Neuronal stem cell (in vitro differentiated cells): ENCODE results near the gene PICK1.
A peak's percentile ranks its signal among the peaks of the same experiment; 100 is the strongest.

ENCODE experiments used
- DNase-seq: peaks from one replicate; pipeline ENCODE4 v3.0.0-alpha.2; 2013; ENCODE audit warnings: low spot score
- H2AFZ ChIP-seq: one replicate; pipeline ENCODE4 v1.6.1; 2013; ENCODE audit warnings: mild to moderate bottlenecking, low read length, inconsistent platforms
- H2AK5ac ChIP-seq: 2 replicates; pipeline ENCODE4 v1.6.1; 2013; ENCODE audit warnings: low read depth, mild to moderate bottlenecking, inconsistent platforms, low read length, moderate library complexity, mixed read lengths
- H2BK120ac ChIP-seq: 2 replicates; pipeline ENCODE4 v1.6.1; 2013; ENCODE audit warnings: low read depth, mild to moderate bottlenecking, inconsistent platforms, low read length, moderate library complexity, mixed read lengths
- H2BK12ac ChIP-seq: one replicate; pipeline ENCODE4 v1.6.1; 2013; ENCODE audit warnings: low read length, inconsistent platforms
- H2BK15ac ChIP-seq: 2 replicates; pipeline ENCODE4 v1.6.1; 2013; ENCODE audit warnings: mild to moderate bottlenecking, low read length, inconsistent platforms, mixed read lengths
- H2BK5ac ChIP-seq: one replicate; pipeline ENCODE4 v1.6.1; 2013; ENCODE audit warnings: inconsistent platforms, mild to moderate bottlenecking, low read length, moderate library complexity
- H3K14ac ChIP-seq: one replicate; pipeline ENCODE4 v1.6.1; 2013; ENCODE audit warnings: low read length, inconsistent platforms
- H3K18ac ChIP-seq: 2 replicates; pipeline ENCODE4 v1.6.1; 2013; ENCODE audit warnings: low read length, inconsistent platforms
- H3K23ac ChIP-seq: 2 replicates; pipeline ENCODE4 v1.6.1; 2013; ENCODE audit warnings: low read depth, mild to moderate bottlenecking, mixed read lengths, low read length, inconsistent platforms; ENCODE audit not compliant: poor library complexity
- H3K27ac ChIP-seq: replicated peaks from 3 replicates; pipeline ENCODE4 v1.5.1; 2013; ENCODE audit warnings: low read length, inconsistent platforms
- H3K27me3 ChIP-seq, 3 experiments: 2 replicates each; pipeline ENCODE4 v1.6.1; 2013; ENCODE audit warnings: low read length in 3 of 3, mild to moderate bottlenecking in 2 of 3, inconsistent platforms in 1 of 3, low read depth in 1 of 3, mixed read lengths in 1 of 3, moderate library complexity in 1 of 3; ENCODE audit not compliant: control insufficient read depth in 3 of 3, insufficient read depth in 3 of 3
- H3K36me3 ChIP-seq, 2 donors: replicated peaks in 1 of 2; 2 replicates each; pipeline ENCODE4 v1.6.1; 2013; ENCODE audit warnings: low read length in 2 of 2; ENCODE audit not compliant: control insufficient read depth in 2 of 2, insufficient read depth in 2 of 2
- H3K4ac ChIP-seq: 2 replicates; pipeline ENCODE4 v1.6.1; 2013; ENCODE audit warnings: inconsistent platforms, mild to moderate bottlenecking, low read length, moderate library complexity
- H3K4me1 ChIP-seq, 2 donors: 1 replicate in 1 of 2; 2 replicates in 1 of 2; pipeline ENCODE4 v1.6.1; 2013; ENCODE audit warnings: low read length in 2 of 2, low read depth in 1 of 2; ENCODE audit not compliant: control insufficient read depth in 2 of 2, insufficient read depth in 1 of 2
- H3K4me2 ChIP-seq: one replicate; pipeline ENCODE4 v1.6.1; 2013; ENCODE audit warnings: mild to moderate bottlenecking, low read length, inconsistent platforms; ENCODE audit not compliant: insufficient read depth, poor library complexity, severe bottlenecking
- H3K4me3 ChIP-seq, 2 donors: 2 replicates each; pipeline ENCODE4 v1.5.1; 2013; ENCODE audit warnings: low read length in 2 of 2, mild to moderate bottlenecking in 2 of 2, inconsistent platforms in 1 of 2, moderate library complexity in 1 of 2
- H3K79me1 ChIP-seq: one replicate; pipeline ENCODE4 v1.6.1; 2013; ENCODE audit warnings: low read depth, mild to moderate bottlenecking, inconsistent platforms, low read length, moderate library complexity
- H3K9ac ChIP-seq: one replicate; pipeline ENCODE4 v1.6.1; 2013; ENCODE audit warnings: mild to moderate bottlenecking, low read depth, low read length, inconsistent platforms; ENCODE audit not compliant: poor library complexity
- H3K9me3 ChIP-seq, 2 donors: replicated peaks in 1 of 2; 2 replicates each; pipeline versions ENCODE3 to v1.6.1; 2013; ENCODE audit warnings: low read length in 2 of 2, mild to moderate bottlenecking in 2 of 2, inconsistent platforms in 1 of 2, low read depth in 1 of 2, mixed read lengths in 1 of 2, moderate library complexity in 1 of 2; ENCODE audit not compliant: control insufficient read depth in 2 of 2, insufficient read depth in 1 of 2
- H4K8ac ChIP-seq: one replicate; pipeline ENCODE4 v1.6.1; 2013; ENCODE audit warnings: low read depth, mild to moderate bottlenecking, inconsistent platforms, low read length, moderate library complexity
- H4K91ac ChIP-seq: one replicate; pipeline ENCODE4 v1.6.1; 2013; ENCODE audit warnings: low read length, low read depth, mild to moderate bottlenecking, inconsistent platforms; ENCODE audit not compliant: poor library complexity
- WGBS, 2 donors: extraction: QIAGEN DNeasy Blood & Tissue Kit; methylation state at CpG; one replicate each; pipeline ENCODE4 v1.1.7; 2013; ENCODE audit warnings: missing lambda C conversion rate in 2 of 2, mixed read lengths in 1 of 2; ENCODE audit not compliant: insufficient read length in 2 of 2, insufficient replicate concordance in 1 of 2; ENCODE audit errors: extremely low coverage in 2 of 2; 5-methylcytosine and 5-hydroxymethylcytosine counted together

Gene PICK1

DNA sequence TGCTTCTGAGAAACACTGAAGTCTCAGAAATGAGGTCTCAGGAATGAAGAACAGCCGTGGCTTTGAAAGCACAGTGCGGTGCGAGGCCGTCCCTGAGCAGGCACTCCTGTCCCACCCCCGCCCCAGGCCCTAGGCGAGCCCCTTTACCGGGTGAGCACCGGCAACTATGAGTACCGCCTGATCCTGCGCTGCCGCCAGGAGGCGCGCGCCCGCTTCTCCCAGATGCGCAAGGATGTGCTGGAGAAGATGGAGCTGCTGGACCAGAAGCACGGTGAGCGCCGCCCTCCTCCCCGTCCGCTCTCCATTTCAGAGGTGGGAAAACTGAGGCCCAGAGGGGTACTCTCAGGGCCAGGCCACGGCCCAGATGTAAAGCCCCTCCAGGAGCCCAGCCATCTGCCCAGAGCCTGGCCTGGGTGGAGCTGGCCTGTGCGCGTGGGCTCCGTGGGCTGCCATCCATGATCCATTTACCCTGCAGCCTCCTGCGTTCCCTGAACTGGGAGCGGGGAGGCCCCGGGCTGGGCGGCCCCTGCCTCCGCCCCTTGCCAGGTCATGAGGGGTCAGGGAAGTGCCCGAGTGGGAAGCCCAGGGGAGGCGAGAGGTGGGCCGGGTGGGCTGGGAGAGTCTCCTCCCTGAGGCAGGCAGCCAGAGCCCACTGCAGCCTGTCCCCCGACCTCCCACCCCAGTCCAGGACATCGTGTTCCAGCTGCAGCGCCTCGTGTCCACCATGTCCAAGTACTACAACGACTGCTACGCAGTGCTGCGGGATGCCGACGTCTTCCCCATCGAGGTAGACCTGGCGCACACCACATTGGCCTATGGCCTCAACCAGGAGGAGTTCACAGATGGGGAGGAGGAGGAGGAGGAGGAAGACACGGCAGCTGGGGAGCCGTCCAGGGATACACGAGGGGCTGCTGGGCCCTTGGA, 17.2 kb downstream of the PICK1 start:
- WGBS, 2 donors, result no CpG with 5 or more reads among the region's 47 CpGs
- no peaks in the 10 kb centered on the region for H3K9me3 ChIP-seq

DNA sequence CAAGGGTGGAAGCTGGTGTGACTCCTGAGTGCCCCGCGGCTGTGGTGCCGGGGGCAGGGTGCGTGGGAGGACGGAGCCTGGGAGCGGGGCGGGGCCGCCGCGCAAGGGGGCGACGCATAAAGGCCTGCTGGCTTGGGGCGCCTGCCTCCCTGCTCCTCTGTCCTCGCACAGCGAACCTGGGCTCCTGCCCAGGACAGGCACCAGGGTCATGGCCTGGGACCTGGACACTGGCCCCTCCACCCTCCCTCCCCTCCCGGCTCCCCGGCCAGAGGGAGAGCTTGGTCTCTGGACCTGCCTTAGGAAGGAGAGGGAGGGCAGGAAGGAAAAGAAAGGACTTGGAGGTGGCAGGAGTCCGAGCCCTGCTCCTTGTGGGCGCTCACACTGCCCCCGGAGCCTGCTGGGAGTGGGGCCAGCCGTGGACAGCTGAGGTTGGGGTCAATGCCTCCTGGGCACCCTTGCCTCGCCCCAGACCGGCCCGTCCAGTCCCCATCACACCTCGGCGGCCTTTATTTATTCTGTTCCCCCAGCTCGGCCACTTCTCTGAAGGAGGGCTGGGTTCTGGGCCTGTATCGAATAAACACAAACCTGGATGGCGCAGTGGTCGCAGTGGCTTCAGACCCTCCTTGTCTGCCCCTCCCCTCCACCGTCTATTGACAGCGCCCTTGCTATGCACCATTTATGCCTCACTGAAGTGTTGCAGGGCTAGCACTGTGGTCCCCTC, 18.1 kb downstream of the PICK1 start:
- no peak overlapping the region for H3K23ac ChIP-seq
- no peak overlapping the region for H4K91ac ChIP-seq
- no peak overlapping the region for H2BK15ac ChIP-seq
- no peak overlapping the region for H3K14ac ChIP-seq
- DNase-seq, result no peak
- H3K27me3 ChIP-seq, result peaks cover 0 to 3% (median 0%) of the 10 kb centered on the region in 3 experiments
- no peak overlapping the region for H3K4me3 ChIP-seq
- no peak overlapping the region for H2BK120ac ChIP-seq
- H3K9me3 ChIP-seq, result no peaks in the 10 kb centered on the region
- no peak overlapping the region for H3K18ac ChIP-seq
- H3K9ac ChIP-seq, result peak overlapping the region; percentile 53
- H3K4ac ChIP-seq, result no peak overlapping the region
- H2AK5ac ChIP-seq, result peak overlapping the region; percentile 71
- H3K4me2 ChIP-seq, result no peak overlapping the region
- peaks cover 8 to 14% of the 10 kb centered on the region in 2 donors for H3K4me1 ChIP-seq
- H4K8ac ChIP-seq, result no peak overlapping the region
- no peak overlapping the region for H2BK5ac ChIP-seq
- peaks cover 11 to 26% of the 10 kb centered on the region in 2 donors for H3K36me3 ChIP-seq
- no peak overlapping the region for H2BK12ac ChIP-seq
- WGBS, 2 donors, result no CpG with 5 or more reads among the region's 32 CpGs
- H3K79me1 ChIP-seq, result no peaks in the 10 kb centered on the region
- no peak overlapping the region for H3K27ac ChIP-seq
- peak overlapping the region; percentile 6 for H2AFZ ChIP-seq

More for the DNA sequence above, 17.2 kb downstream of the PICK1 start:
- no peak overlapping the region for H4K8ac ChIP-seq
- no peak overlapping the region for H3K4ac ChIP-seq
- no peak overlapping the region for H3K4me2 ChIP-seq
- H3K79me1 ChIP-seq, result no peaks in the 10 kb centered on the region
- peaks cover 10 to 20% of the 10 kb centered on the region in 2 donors for H3K4me1 ChIP-seq
- H3K27ac ChIP-seq, result no peak overlapping the region
- DNase-seq, result no peak
- H3K18ac ChIP-seq, result no peak overlapping the region
- no peaks in the 10 kb centered on the region for H3K27me3 ChIP-seq
- peak overlapping the region; percentile 44 for H3K9ac ChIP-seq
- no peak overlapping the region for H2BK120ac ChIP-seq
- H2BK15ac ChIP-seq, result no peak overlapping the region
- H2AK5ac ChIP-seq, result peak overlapping the region; percentile 5
- no peak overlapping the region for H4K91ac ChIP-seq
- H3K4me3 ChIP-seq, result no peak overlapping the region
- no peak overlapping the region for H2BK5ac ChIP-seq
- H3K36me3 ChIP-seq, result peaks cover 11 to 26% of the 10 kb centered on the region in 2 donors
- no peak overlapping the region for H3K23ac ChIP-seq
- H2BK12ac ChIP-seq, result no peak overlapping the region
- no peak overlapping the region for H3K14ac ChIP-seq
- no peak overlapping the region for H2AFZ ChIP-seq

- Histone ChIP-seq H3K18ac (peak overlapping the region; percentile 63), H2BK5ac (no peak overlapping the region), H2AK5ac (peak overlapping the region; percentile 6), H4K91ac (no peak overlapping the region), H3K9ac (peak overlapping the region; percentile 54), H3K4ac (no peak overlapping the region), H2BK120ac (no peak overlapping the region), H3K9me3 (no peaks in the 10 kb centered on the region), H3K4me1 (peaks cover 4 to 14% of the 10 kb centered on the region in 2 donors), H2BK12ac (no peak overlapping the region), H2AFZ (no peak overlapping the region), H3K4me3 (no peak overlapping the region), H3K27me3 (peaks cover 0 to 10% (median under 1%) of the 10 kb centered on the region in 3 experiments), H3K14ac (no peak overlapping the region), H3K79me1 (peaks cover under 1% of the 10 kb centered on the region), H4K8ac (no peak overlapping the region), H2BK15ac (no peak overlapping the region), H3K27ac (no peak overlapping the region), H3K23ac (no peak overlapping the region), H3K4me2 (no peak overlapping the region), H3K36me3 (peaks cover 11 to 26% of the 10 kb centered on the region in 2 donors)
- WGBS, 2 donors, result no CpG with 5 or more reads among the region's 13 CpGs
- no peak for DNase-seq
Observed at GRCh38 chr22:38075961-38076360, 18.8 kb downstream of the PICK1 start.

- Histone ChIP-seq H2AK5ac (no peak overlapping the region), H3K18ac (no peak overlapping the region), H3K4ac (no peak overlapping the region), H2BK5ac (no peak overlapping the region), H3K4me3 (no peak overlapping the region), H3K36me3 (peaks cover 10 to 21% of the 10 kb centered on the region in 2 donors), H4K91ac (no peak overlapping the region), H3K79me1 (peaks cover 2% of the 10 kb centered on the region), H4K8ac (no peak overlapping the region), H2BK12ac (no peak overlapping the region), H3K27ac (no peak overlapping the region), H3K14ac (no peak overlapping the region), H2BK120ac (no peak overlapping the region), H2BK15ac (no peak overlapping the region), H2AFZ (no peak overlapping the region), H3K4me1 (peaks cover 11 to 14% of the 10 kb centered on the region in 2 donors), H3K23ac (peak overlapping the region; percentile 55), H3K9me3 (no peaks in the 10 kb centered on the region), H3K4me2 (no peak overlapping the region), H3K9ac (no peak overlapping the region), H3K27me3 (peaks cover 0 to 21% (median 7%) of the 10 kb centered on the region in 3 experiments)
- WGBS, 2 donors, result no CpG with 5 or more reads among the region's 12 CpGs
- no peak for DNase-seq
Observed at GRCh38 chr22:38077096-38077495, 19.9 kb downstream of the PICK1 start.
